GM23338 (cell line): Measurements from ENCODE around the gene OMG. TPM values are rescaled to one million over a fixed set of nuclear protein-coding genes. Genes with fewer than 3 reads are reported as not detected.

Experiments used
- ATAC-seq: fragments of 200-7000 bp; cut with Tn5 transposase; 3 replicates; pipeline ENCODE4 v1.9.1; 2020
- DNase-seq: peaks from one replicate; pipeline ENCODE4 v3.0.0-alpha.2; 2015; ENCODE audit warnings: low spot score
- H2AFZ ChIP-seq: fragments of 200-600 bp; sonication (generic); 2 replicates; pipeline ENCODE4 v1.8.0; 2016; ENCODE audit warnings: antibody characterized with exemption, mild to moderate bottlenecking, moderate library complexity
- H3F3A ChIP-seq: fragments of 200-600 bp; sonication (generic); replicated peaks from 2 replicates; pipeline ENCODE4 v1.8.0; 2017; ENCODE audit warnings: antibody characterized with exemption, mixed run types, low read depth
- H3K27ac ChIP-seq: fragments of 200-600 bp; sonication (generic); 2 replicates; pipeline ENCODE4 v1.6.1; 2016; ENCODE audit warnings: low read depth
- H3K27me3 ChIP-seq: fragments of 200-600 bp; sonication (generic); 2 replicates; pipeline ENCODE4 v1.8.0; 2016; ENCODE audit warnings: mild to moderate bottlenecking, mixed run types, moderate library complexity; ENCODE audit not compliant: insufficient read depth
- H3K36me3 ChIP-seq: fragments of 200-600 bp; sonication (generic); 2 replicates; pipeline ENCODE4 v1.8.0; 2016; ENCODE audit warnings: mild to moderate bottlenecking; ENCODE audit not compliant: insufficient read depth
- H3K4me1 ChIP-seq: fragments of 200-600 bp; sonication (generic); 2 replicates; pipeline ENCODE4 v1.8.0; 2016; ENCODE audit warnings: mild to moderate bottlenecking, moderate library complexity; ENCODE audit not compliant: insufficient read depth
- H3K4me2 ChIP-seq: fragments of 200-600 bp; sonication (generic); 2 replicates; pipeline ENCODE4 v1.7.1; 2017; ENCODE audit warnings: mixed run types
- H3K4me3 ChIP-seq: fragments of 200-600 bp; sonication (generic); 2 replicates; pipeline ENCODE4 v1.6.1; 2016; ENCODE audit warnings: mixed run types
- H3K79me2 ChIP-seq: fragments of 200-600 bp; sonication (generic); replicated peaks from 2 replicates; pipeline ENCODE4 v1.8.0; 2017; ENCODE audit warnings: mild to moderate bottlenecking; ENCODE audit not compliant: insufficient read depth
- H3K9me2 ChIP-seq: fragments of 200-600 bp; sonication (generic); 2 replicates; pipeline ENCODE4 v1.8.0; 2017; ENCODE audit not compliant: insufficient read depth
- H4K20me1 ChIP-seq: fragments of 200-600 bp; sonication (generic); replicated peaks from 2 replicates; pipeline ENCODE4 v1.8.0; 2017; ENCODE audit warnings: mild to moderate bottlenecking; ENCODE audit not compliant: insufficient read depth
- H3K27ac Mint-ChIP-seq: 2 replicates; pipeline ENCODE4 v1.8.0; 2020; ENCODE audit warnings: inconsistent platforms, mild to moderate bottlenecking, moderate library complexity, mixed read lengths
- H3K27me3 Mint-ChIP-seq: 3 replicates; pipeline ENCODE4 v1.8.0; 2022; ENCODE audit warnings: low read depth, mild to moderate bottlenecking, moderate library complexity, mixed read lengths, inconsistent platforms; ENCODE audit not compliant: insufficient read depth, poor library complexity
- H3K36me3 Mint-ChIP-seq: 3 replicates; pipeline ENCODE4 v1.8.0; 2021; ENCODE audit warnings: low read depth, mild to moderate bottlenecking, inconsistent platforms, moderate library complexity, mixed read lengths
- H3K4me1 Mint-ChIP-seq: 3 replicates; pipeline ENCODE4 v1.8.0; 2020; ENCODE audit warnings: mild to moderate bottlenecking, inconsistent platforms, mixed read lengths
- H3K4me3 Mint-ChIP-seq: 3 replicates; pipeline ENCODE4 v1.8.0; 2021; ENCODE audit warnings: moderate library complexity, mild to moderate bottlenecking, inconsistent platforms, mixed read lengths
- H3K9me3 Mint-ChIP-seq: 3 replicates; pipeline ENCODE4 v1.8.0; 2020; ENCODE audit warnings: moderate library complexity, mild to moderate bottlenecking, inconsistent platforms, mixed read lengths
- CREB1 ChIP-seq: fragments of 250-450 bp; sonication (Bioruptor Pico); IDR thresholded peaks from 2 replicates; pipeline ENCODE4 v1.5.0; 2020; ENCODE audit warnings: low read depth, mild to moderate bottlenecking, moderate library complexity
- EZH2 ChIP-seq: fragments of 200-600 bp; sonication (generic); IDR thresholded peaks from one replicate; pipeline ENCODE4 v1.8.0; 2017; ENCODE audit warnings: antibody characterized with exemption, mild to moderate bottlenecking, low read depth; ENCODE audit not compliant: unreplicated experiment
- EZH2phosphoT487 ChIP-seq: fragments of 200-600 bp; sonication (generic); IDR thresholded peaks from one replicate; pipeline ENCODE4 v1.8.1; 2018; ENCODE audit warnings: antibody characterized with exemption; ENCODE audit not compliant: unreplicated experiment
- JUNB ChIP-seq: IDR thresholded peaks from one replicate; pipeline ENCODE4 v1.6.1; 2016; ENCODE audit warnings: antibody characterized with exemption; ENCODE audit not compliant: unreplicated experiment
- NANOG ChIP-seq: IDR thresholded peaks from 2 replicates; pipeline ENCODE4 v1.6.1; 2016; ENCODE audit warnings: antibody characterized with exemption, borderline replicate concordance
- ZNF114 ChIP-seq: fragments of 250-450 bp; sonication (Bioruptor Pico); IDR thresholded peaks from 2 replicates; pipeline ENCODE4 v1.5.0; 2020; ENCODE audit warnings: mild to moderate bottlenecking, moderate library complexity
- polyA plus RNA-seq: library from polyadenylated mRNA; unstranded; fragments of >200 nt; fragmentation: Nextera tagmentation; extraction: Ambion mirVana; gene quantifications from 2 replicates; pipeline ENCODE4 v1.2.1, GENCODE V29; 2016
- total RNA-seq: library from RNA; depleted of rRNA; stranded (reverse); fragments of >200 nt; shearing (Covaris generic); gene quantifications from 2 replicates; pipeline ENCODE4 v1.2.3, GENCODE V29; 2014
- TF ChIP-seq, protein P1 (sequence below): IDR thresholded peaks from 2 replicates; pipeline ENCODE4 v1.6.1; 2016; ENCODE audit warnings: antibody characterized with exemption
- TF ChIP-seq, protein P2 (sequence below): fragments of 250-450 bp; sonication (Bioruptor Pico); IDR thresholded peaks from 2 replicates; pipeline ENCODE4 v1.5.0; 2020; ENCODE audit warnings: mild to moderate bottlenecking, moderate library complexity
- TF ChIP-seq, protein P3 (sequence below): IDR thresholded peaks from one replicate; pipeline ENCODE4 v1.6.1; 2018; ENCODE audit warnings: antibody characterized with exemption; ENCODE audit not compliant: unreplicated experiment

Gene OMG
- total and polyA plus RNA-seq, 2 experiments from 2014 or later, result 0.71 TPM; not detected in 1

DNA sequence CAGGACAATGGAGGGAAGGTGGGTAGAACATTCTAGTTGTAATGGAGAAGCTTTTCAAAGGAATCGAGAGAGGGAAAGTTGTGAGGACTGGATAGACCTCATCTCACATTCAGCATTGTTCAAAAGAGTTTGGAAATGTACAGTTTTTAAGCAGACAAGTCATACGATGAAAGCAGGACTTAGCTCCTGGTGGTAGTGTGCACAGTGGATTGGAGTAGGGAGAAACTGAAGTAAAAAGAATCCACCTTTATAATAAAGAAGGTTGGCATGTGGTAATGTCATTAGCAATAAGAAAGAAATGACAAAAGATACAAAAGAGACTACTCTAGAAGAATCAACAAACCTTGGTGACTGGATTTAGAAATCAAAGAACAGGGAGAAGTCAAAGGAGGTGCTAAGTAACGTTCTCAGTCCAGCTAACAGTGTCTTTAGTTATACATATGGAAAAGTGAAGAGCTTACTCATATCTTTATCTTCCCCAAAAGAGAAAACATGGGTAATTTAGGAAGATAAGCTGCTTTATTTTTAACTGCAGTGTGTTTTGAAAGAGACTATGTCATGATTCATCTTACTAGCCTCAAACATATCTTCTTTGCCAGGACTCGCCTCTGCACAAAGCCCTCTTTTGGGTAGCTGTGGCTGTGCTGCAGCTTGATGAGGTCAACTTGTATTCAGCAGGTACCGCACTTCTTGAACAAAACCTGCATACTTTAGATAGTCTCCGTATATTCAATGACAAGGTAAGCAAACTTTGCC lies 43.0 kb upstream of the OMG start:
- Mint-ChIP-seq H3K36me3 (peaks cover 7% of the 10 kb centered on the region; the same call in 1 of the 3 replicates), H3K4me1 (peaks cover 8% of the 10 kb centered on the region), H3K4me3 (no peak overlapping the region), H3K27me3 (no peaks in the 10 kb centered on the region), H3K27ac (no peak overlapping the region; the same call in 1 of the 2 replicates), H3K9me3 (no peaks in the 10 kb centered on the region)
- Histone ChIP-seq H3K79me2 (no peaks in the 10 kb centered on the region), H3K36me3 (no peaks in the 10 kb centered on the region), H4K20me1 (no peaks in the 10 kb centered on the region), H3F3A (no peaks in the 10 kb centered on the region), H2AFZ (no peak overlapping the region), H3K4me1 (no peaks in the 10 kb centered on the region), H3K4me3 (no peak overlapping the region), H3K27ac (no peak overlapping the region), H3K9me2 (no peaks in the 10 kb centered on the region), H3K27me3 (no peaks in the 10 kb centered on the region), H3K4me2 (no peak overlapping the region)
- no peak for ATAC-seq
- no peak for DNase-seq
- TF ChIP-seq EZH2, result no peak
- no peak for TF ChIP-seq NANOG
- TF ChIP-seq CREB1 (CRISPR knock-in tag), result no peak
- TF ChIP-seq EZH2phosphoT487, result no peak

DNA sequence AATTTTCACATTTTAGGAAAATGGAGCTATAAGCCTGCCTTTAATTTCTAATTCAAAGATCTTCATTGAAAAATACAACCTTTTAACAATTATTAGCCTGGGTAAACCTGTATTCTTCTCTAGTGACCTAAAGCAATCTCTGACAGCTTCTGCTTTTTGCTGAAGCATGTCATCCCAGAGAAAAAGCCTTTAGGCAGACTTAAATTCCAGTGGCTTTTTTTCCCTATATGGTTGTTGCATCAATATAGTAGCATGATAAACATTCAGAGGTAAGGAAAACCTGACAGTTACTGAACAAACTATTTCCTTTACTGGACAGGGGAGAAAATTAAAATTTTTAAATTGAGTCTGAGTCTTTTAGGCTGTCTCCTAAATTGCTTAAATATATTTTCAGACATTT lies 32.2 kb upstream of the OMG start:
- Histone ChIP-seq H3K9me2 (no peaks in the 10 kb centered on the region), H3K27me3 (no peaks in the 10 kb centered on the region), H2AFZ (no peak overlapping the region), H3K79me2 (no peaks in the 10 kb centered on the region), H3K4me2 (no peak overlapping the region), H3F3A (no peaks in the 10 kb centered on the region), H4K20me1 (no peaks in the 10 kb centered on the region), H3K4me1 (no peaks in the 10 kb centered on the region), H3K27ac (no peak overlapping the region), H3K36me3 (no peaks in the 10 kb centered on the region), H3K4me3 (no peak overlapping the region)
- DNase-seq (no peak), ATAC-seq (no peak)
- H3K4me3 Mint-ChIP-seq, result no peak overlapping the region
- H3K27ac Mint-ChIP-seq, result no peak overlapping the region
- no peaks in the 10 kb centered on the region for H3K4me1 Mint-ChIP-seq
- H3K9me3 Mint-ChIP-seq, result no peaks in the 10 kb centered on the region
- peaks cover 2% of the 10 kb centered on the region for H3K27me3 Mint-ChIP-seq
- no peaks in the 10 kb centered on the region for H3K36me3 Mint-ChIP-seq
- TF ChIP-seq, protein P1, sequence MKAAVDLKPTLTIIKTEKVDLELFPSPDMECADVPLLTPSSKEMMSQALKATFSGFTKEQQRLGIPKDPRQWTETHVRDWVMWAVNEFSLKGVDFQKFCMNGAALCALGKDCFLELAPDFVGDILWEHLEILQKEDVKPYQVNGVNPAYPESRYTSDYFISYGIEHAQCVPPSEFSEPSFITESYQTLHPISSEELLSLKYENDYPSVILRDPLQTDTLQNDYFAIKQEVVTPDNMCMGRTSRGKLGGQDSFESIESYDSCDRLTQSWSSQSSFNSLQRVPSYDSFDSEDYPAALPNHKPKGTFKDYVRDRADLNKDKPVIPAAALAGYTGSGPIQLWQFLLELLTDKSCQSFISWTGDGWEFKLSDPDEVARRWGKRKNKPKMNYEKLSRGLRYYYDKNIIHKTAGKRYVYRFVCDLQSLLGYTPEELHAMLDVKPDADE, result no peak
- no peak for TF ChIP-seq JUNB
- TF ChIP-seq, protein P2, sequence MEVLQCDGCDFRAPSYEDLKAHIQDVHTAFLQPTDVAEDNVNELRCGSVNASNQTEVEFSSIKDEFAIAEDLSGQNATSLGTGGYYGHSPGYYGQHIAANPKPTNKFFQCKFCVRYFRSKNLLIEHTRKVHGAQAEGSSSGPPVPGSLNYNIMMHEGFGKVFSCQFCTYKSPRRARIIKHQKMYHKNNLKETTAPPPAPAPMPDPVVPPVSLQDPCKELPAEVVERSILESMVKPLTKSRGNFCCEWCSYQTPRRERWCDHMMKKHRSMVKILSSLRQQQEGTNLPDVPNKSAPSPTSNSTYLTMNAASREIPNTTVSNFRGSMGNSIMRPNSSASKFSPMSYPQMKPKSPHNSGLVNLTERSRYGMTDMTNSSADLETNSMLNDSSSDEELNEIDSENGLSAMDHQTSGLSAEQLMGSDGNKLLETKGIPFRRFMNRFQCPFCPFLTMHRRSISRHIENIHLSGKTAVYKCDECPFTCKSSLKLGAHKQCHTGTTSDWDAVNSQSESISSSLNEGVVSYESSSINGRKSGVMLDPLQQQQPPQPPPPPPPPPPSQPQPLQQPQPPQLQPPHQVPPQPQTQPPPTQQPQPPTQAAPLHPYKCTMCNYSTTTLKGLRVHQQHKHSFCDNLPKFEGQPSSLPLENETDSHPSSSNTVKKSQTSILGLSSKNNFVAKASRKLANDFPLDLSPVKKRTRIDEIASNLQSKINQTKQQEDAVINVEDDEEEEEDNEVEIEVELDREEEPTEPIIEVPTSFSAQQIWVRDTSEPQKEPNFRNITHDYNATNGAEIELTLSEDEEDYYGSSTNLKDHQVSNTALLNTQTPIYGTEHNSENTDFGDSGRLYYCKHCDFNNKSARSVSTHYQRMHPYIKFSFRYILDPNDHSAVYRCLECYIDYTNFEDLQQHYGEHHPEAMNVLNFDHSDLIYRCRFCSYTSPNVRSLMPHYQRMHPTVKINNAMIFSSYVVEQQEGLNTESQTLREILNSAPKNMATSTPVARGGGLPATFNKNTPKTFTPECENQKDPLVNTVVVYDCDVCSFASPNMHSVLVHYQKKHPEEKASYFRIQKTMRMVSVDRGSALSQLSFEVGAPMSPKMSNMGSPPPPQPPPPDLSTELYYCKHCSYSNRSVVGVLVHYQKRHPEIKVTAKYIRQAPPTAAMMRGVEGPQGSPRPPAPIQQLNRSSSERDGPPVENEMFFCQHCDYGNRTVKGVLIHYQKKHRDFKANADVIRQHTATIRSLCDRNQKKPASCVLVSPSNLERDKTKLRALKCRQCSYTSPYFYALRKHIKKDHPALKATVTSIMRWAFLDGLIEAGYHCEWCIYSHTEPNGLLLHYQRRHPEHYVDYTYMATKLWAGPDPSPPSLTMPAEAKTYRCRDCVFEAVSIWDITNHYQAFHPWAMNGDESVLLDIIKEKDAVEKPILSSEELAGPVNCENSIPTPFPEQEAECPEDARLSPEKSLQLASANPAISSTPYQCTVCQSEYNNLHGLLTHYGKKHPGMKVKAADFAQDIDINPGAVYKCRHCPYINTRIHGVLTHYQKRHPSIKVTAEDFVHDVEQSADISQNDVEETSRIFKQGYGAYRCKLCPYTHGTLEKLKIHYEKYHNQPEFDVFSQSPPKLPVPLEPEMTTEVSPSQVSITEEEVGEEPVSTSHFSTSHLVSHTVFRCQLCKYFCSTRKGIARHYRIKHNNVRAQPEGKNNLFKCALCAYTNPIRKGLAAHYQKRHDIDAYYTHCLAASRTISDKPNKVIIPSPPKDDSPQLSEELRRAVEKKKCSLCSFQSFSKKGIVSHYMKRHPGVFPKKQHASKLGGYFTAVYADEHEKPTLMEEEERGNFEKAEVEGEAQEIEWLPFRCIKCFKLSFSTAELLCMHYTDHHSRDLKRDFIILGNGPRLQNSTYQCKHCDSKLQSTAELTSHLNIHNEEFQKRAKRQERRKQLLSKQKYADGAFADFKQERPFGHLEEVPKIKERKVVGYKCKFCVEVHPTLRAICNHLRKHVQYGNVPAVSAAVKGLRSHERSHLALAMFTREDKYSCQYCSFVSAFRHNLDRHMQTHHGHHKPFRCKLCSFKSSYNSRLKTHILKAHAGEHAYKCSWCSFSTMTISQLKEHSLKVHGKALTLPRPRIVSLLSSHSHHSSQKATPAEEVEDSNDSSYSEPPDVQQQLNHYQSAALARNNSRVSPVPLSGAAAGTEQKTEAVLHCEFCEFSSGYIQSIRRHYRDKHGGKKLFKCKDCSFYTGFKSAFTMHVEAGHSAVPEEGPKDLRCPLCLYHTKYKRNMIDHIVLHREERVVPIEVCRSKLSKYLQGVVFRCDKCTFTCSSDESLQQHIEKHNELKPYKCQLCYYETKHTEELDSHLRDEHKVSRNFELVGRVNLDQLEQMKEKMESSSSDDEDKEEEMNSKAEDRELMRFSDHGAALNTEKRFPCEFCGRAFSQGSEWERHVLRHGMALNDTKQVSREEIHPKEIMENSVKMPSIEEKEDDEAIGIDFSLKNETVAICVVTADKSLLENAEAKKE (CRISPR knock-in tag), result no peak
- no peak for TF ChIP-seq ZNF114 (CRISPR knock-in tag)
- TF ChIP-seq EZH2, result no peak
- TF ChIP-seq, protein P3, sequence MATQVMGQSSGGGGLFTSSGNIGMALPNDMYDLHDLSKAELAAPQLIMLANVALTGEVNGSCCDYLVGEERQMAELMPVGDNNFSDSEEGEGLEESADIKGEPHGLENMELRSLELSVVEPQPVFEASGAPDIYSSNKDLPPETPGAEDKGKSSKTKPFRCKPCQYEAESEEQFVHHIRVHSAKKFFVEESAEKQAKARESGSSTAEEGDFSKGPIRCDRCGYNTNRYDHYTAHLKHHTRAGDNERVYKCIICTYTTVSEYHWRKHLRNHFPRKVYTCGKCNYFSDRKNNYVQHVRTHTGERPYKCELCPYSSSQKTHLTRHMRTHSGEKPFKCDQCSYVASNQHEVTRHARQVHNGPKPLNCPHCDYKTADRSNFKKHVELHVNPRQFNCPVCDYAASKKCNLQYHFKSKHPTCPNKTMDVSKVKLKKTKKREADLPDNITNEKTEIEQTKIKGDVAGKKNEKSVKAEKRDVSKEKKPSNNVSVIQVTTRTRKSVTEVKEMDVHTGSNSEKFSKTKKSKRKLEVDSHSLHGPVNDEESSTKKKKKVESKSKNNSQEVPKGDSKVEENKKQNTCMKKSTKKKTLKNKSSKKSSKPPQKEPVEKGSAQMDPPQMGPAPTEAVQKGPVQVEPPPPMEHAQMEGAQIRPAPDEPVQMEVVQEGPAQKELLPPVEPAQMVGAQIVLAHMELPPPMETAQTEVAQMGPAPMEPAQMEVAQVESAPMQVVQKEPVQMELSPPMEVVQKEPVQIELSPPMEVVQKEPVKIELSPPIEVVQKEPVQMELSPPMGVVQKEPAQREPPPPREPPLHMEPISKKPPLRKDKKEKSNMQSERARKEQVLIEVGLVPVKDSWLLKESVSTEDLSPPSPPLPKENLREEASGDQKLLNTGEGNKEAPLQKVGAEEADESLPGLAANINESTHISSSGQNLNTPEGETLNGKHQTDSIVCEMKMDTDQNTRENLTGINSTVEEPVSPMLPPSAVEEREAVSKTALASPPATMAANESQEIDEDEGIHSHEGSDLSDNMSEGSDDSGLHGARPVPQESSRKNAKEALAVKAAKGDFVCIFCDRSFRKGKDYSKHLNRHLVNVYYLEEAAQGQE, result no peak
